Measurements from ENCODE around the gene FAM117B.

- TF ChIP-seq, protein P1, sequence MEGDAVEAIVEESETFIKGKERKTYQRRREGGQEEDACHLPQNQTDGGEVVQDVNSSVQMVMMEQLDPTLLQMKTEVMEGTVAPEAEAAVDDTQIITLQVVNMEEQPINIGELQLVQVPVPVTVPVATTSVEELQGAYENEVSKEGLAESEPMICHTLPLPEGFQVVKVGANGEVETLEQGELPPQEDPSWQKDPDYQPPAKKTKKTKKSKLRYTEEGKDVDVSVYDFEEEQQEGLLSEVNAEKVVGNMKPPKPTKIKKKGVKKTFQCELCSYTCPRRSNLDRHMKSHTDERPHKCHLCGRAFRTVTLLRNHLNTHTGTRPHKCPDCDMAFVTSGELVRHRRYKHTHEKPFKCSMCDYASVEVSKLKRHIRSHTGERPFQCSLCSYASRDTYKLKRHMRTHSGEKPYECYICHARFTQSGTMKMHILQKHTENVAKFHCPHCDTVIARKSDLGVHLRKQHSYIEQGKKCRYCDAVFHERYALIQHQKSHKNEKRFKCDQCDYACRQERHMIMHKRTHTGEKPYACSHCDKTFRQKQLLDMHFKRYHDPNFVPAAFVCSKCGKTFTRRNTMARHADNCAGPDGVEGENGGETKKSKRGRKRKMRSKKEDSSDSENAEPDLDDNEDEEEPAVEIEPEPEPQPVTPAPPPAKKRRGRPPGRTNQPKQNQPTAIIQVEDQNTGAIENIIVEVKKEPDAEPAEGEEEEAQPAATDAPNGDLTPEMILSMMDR (optimal IDR thresholded peaks at IDR 0.05 in 1 of 3, IDR thresholded peaks at IDR 0.05 in 1 of 3, conservative IDR thresholded peaks at IDR 0.05 in 1 of 3; ENCODE audit: extremely low read depth in 1 of 3, insufficient read depth in 2 of 3, low read length in 3 of 3), result no peak
- no peak for TF ChIP-seq EZH2 (IDR thresholded peaks at IDR 0.05; ENCODE audit: low read length)
Observed at GRCh38 chr2:202758128-202758527, 123.4 kb downstream of the FAM117B start.
